ENCODE measurements around the gene LILRA2.
"Not testable (repeated sequence)": the region's sequence is repeated elsewhere in the genome, so short reads cannot be mapped to it uniquely, and the experiment has no call there.

Gene LILRA2

GRCh38 chr19:54609356-54609791 lies 35.8 kb downstream of the LILRA2 start:
- no peak for DNase-seq (ENCODE audit: low read depth)

DNA sequence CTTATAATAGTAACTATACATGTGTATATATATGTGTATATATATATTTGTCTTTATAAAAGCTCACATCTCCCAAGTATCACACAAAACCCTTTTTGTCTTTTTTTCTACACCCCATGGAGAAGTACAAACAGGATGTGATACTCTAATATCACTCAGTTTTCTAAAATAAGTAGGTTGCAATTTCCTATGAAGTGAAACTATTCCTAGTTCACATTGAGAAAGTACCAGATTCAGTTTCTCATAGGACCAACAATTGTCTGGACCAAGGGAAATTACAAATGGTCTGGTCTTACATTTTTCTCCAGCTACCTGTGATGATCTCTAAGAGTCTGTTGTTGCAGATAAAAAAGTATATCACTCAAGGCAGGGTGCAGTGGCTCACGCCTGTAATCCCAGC lies 38.8 kb downstream of the LILRA2 start:
- no peak for DNase-seq (ENCODE audit: low read depth)

- DNase-seq (ENCODE audit: low read depth), result no peak
Observed at GRCh38 chr19:54614726-54615125, 41.1 kb downstream of the LILRA2 start.

DNA sequence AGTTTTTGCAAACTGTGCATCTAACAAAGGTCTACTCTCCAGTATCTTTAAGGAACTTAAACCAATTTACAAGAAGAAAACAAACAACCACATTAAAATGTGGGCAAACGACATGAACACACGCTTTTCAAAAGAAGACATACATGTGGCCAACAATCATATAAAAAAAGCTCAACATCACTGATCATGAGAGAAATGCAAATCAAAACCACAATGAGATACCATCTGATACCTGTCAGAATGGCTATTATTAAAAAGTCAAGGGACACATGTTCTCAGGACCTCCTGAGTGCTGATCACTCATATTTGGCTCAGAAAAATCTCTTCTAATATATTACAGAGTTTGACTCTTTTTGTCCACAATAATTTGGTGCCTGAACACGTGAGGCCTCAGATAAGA lies 42.5 kb downstream of the LILRA2 start:
- no peak for DNase-seq (ENCODE audit: low read depth)

DNA sequence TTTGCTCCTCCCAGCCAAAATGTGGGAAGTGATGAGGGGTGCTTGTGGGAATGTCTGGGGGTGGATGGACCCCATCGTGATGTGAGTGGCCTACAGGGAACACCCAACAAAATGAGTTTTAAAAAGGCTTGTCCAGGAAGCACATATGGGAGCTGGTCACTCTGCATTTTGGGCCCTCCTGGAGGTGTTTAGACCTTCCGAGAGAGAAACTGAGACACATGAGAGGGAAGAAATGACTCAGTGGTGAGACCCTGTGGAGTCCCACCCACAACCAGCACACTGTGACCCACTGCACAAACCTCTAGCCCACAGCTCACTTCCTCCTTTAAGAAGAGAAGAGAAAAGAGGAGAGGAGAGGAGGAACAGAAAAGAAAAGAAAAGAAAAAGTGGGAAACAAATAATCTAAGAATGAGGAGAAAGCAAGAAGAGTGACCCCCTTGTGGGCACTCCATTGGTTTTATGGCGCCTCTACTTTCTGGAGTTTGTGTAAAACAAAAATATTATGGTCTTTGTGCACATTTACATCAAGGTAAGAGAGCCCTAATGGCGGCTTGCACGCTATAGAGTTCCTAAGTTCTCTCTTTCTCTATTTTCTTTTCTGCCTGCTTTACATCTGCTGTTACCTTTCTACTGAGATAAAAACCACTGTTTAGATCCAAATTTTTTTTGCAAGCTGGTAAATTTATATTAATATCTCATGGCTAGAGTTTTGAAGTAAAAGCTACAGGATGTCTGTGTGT lies 43.4 kb downstream of the LILRA2 start:
- no peak for DNase-seq (ENCODE audit: low read depth)

DNA sequence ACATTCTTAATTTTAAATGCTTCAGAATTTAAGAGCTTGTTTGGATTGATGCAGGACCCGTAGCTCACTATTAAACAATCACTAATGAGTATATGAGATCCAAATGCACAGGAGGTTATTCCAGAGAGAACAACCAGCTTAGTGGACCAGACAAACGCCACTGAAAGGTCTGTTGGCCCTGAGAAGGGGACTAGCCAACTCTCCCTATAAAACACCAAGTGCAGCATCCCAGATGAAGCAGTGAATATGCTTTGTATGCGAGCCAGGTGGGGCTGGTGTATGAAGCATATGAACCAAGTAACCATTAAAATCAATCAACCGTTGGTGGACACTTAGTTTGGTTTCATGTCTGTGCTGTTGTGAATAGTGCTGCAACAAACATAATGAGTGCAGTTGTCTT lies 46.9 kb downstream of the LILRA2 start:
- DNase-seq (ENCODE audit: low read depth), result no peak

DNA sequence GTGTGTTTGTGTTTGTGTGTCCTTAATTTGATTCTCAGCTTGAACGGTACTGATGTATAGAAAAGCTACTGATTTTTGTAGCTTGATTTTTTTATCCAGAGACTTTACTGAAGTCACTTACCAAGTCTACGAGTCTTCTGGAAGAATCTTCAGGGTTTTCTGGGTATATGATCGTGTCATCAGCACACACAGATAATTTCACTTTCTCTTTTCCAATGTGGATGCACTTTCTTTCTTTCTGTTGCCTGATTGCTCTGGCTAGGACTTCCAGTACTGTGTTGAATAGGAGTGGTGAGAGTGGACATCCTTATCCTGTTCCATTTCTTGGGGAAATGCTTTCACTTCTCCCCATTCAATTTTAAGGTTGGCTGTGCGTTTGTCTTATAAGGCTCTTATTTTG lies 48.8 kb downstream of the LILRA2 start:
- no peak for DNase-seq (ENCODE audit: low read depth)

DNA sequence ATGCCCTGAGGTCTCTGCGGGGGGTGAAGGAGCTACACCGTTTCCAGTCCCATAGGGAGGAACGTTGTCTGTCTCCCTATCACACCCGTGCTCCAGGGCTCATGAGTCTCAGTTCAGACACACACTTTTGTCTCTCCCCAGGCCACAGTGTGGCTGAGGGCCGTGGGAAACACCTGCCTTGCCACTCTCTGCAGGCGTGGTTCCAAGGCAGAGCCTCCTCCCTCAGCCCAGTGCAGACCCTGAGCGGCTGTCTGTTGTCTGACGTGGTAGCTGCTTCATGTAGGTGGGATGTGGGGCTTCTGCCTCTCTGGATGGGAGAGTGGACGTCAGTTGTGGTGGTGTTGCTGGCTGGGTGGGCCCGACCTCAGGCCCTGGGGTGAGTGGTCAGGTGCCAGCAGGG lies 50.6 kb downstream of the LILRA2 start:
- not testable (repeated sequence) for DNase-seq (ENCODE audit: low read depth)

DNA sequence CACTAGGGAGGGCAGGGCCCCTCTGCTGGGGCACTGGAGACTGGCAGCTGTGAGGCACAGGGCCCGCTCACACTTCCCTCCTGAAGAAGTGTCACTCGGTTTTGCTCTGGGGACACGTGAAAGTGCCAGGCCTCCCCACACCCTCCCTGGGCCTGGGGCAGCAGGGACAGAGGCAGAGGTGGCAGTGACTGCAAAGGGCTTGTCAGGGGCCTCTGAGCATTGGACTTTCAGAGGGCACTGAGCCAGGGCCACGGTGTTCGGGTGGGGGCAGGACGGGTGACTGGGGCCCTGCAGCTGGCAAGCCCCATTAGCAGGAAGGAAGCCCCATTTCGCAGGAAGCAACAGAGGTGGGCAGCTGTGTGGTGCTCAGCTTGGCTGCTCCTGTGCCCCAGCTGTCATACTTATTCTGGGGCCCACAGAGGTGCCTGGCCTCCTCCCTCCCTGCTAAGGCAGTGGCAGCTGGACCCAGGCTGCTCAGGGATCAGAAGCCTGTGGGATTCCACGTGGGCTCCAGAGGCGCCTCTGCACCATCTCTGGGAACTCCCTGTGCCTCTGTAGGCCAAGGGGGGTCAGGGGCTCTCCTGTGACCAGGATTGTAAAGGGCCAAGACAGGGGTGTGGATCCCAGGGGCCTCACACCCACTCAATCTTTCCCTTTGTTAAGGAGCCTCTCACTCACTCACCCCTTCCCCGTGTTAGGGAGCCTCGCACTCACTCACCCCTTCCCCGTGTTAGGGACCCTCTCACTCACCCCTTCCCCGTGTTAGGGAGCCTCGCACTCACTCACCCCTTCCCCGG lies 51.5 kb downstream of the LILRA2 start:
- not testable (repeated sequence) for DNase-seq (ENCODE audit: low read depth)

GRCh38 chr19:54626757-54627156 lies 53.2 kb downstream of the LILRA2 start:
- DNase-seq (ENCODE audit: low read depth), result no peak

GRCh38 chr19:54627912-54628311 lies 54.3 kb downstream of the LILRA2 start:
- not testable (repeated sequence) for DNase-seq (ENCODE audit: low read depth)

GRCh38 chr19:54630262-54630661 lies 56.7 kb downstream of the LILRA2 start, which contains the start of gene LILRB1:
TSS of gene LILRB1 (plus strand) at chr19:54630484. CDS start at chr19:54631074, 590 bp downstream.
- not testable (repeated sequence) for DNase-seq (ENCODE audit: low read depth)

DNA sequence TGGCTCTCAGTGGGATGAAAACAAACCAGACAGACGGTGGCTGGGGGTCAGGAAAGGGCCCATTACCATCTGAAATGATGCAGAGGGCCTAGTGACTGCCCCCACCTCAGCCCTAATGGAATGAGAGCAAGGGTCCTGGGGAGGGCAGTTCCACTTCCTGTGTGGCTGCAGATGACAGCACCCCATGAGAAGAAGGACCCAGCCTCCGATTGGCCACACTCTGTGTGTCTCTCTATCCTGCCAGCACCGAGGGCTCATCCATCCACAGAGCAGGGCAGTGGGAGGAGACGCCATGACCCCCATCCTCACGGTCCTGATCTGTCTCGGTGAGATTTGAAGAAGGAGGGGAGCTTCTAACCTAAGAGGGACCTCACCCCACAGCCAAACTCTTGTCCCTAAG lies 57.2 kb downstream of the LILRA2 start:
- DNase-seq (ENCODE audit: low read depth), result no peak

DNA sequence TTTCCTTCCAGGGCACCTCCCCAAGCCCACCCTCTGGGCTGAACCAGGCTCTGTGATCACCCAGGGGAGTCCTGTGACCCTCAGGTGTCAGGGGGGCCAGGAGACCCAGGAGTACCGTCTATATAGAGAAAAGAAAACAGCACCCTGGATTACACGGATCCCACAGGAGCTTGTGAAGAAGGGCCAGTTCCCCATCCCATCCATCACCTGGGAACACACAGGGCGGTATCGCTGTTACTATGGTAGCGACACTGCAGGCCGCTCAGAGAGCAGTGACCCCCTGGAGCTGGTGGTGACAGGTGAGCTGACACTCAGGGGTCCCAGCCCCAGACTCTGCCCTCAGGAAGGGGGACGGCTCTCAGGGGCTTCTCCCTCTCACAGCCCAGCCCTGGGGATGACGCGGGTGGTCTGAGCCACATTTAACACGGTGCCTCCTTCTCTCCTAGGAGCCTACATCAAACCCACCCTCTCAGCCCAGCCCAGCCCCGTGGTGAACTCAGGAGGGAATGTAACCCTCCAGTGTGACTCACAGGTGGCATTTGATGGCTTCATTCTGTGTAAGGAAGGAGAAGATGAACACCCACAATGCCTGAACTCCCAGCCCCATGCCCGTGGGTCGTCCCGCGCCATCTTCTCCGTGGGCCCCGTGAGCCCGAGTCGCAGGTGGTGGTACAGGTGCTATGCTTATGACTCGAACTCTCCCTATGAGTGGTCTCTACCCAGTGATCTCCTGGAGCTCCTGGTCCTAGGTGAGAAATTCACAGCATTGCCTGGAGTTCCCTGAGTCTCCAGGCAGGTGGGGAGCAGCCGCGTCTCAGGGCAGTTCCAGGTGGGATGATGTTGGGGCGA lies 58.1 kb downstream of the LILRA2 start:
- not testable (repeated sequence) for DNase-seq (ENCODE audit: low read depth)

GRCh38 chr19:54632517-54632916 lies 58.9 kb downstream of the LILRA2 start:
- not testable (repeated sequence) for DNase-seq (ENCODE audit: low read depth)

DNA sequence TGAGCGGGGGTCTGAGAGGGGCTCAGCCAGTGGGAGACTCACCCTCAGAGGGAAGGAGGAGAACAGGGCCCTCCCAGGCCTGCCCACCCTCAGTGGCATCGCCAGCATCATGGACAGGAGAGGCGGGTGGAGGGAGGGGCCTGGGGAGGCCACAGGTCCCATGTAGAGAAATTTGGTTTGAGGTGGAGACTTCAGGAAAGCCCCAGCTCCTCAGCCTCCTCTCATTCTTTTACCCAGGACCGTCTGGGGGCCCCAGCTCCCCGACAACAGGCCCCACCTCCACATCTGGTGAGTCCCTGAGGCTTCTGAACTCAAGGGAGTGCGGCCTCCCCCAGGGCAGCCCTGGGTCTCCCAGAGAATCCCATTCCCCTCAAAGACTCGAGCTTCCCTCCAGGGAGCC lies 59.8 kb downstream of the LILRA2 start:
- no peak for DNase-seq (ENCODE audit: low read depth)

GRCh38 chr19:54636081-54636480 lies 62.5 kb downstream of the LILRA2 start:
- not testable (repeated sequence) for DNase-seq (ENCODE audit: low read depth)

GRCh38 chr19:54638683-54639082 lies 65.1 kb downstream of the LILRA2 start:
- DNase-seq (ENCODE audit: low read depth), result no peak

All from activated T-cell treated with anti-CD3 and anti-CD28 coated beads for 48 hours (primary cell).